DND-41 (cell line): ENCODE results near the gene DCHS1.

Source experiments
- EZH2 ChIP-seq: IDR thresholded peaks from 3 replicates; pipeline ENCODE4 v1.6.1; 2012; ENCODE audit warnings: borderline replicate concordance, low read depth, mild to moderate bottlenecking, moderate library complexity, low read length, inconsistent platforms; ENCODE audit not compliant: severe bottlenecking
- TF ChIP-seq, protein P1 (sequence below): IDR thresholded peaks from 2 replicates; pipeline ENCODE4 v1.5.1; 2012; ENCODE audit warnings: borderline replicate concordance, low read length, moderate library complexity, mild to moderate bottlenecking; ENCODE audit not compliant: poor library complexity, severe bottlenecking; ENCODE audit errors: extremely low read depth

DNA sequence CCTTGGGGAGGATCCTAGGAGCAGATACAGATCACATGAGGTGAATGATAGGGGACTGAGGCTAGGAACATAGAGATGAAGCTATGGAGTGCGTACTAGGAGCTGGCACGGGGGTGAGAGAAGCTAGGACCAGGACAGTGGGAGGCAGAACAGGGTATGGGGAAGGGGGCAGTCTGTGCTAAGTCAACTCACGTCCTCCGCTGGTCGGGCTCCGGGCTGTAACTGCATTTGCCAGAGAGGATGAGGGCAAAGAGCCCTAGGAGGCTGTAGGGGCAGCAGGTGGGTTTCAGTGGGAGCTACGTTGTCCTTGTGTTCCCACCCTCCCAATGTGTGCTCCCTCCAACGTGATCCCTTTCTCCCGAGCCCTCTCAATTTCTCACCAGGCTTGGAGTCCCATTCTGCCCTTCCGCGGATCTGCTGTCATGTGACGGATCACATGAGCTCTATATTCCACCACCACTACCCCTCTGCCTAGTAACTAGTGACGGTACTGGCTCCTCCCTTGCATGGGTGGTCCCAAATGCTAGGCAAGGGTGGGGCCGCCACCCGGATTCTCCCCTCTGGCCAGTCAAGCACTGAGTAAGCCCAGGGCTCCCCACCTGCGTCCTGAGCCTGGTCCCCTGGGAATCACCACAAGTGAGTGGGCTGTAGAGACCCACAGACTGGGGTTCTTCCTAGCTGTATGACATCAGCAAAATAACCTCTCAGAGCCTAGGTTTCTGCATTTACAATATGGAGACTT lies 36.4 kb downstream of the DCHS1 start, which contains the start of gene TPP1:
- TF ChIP-seq, protein P1, sequence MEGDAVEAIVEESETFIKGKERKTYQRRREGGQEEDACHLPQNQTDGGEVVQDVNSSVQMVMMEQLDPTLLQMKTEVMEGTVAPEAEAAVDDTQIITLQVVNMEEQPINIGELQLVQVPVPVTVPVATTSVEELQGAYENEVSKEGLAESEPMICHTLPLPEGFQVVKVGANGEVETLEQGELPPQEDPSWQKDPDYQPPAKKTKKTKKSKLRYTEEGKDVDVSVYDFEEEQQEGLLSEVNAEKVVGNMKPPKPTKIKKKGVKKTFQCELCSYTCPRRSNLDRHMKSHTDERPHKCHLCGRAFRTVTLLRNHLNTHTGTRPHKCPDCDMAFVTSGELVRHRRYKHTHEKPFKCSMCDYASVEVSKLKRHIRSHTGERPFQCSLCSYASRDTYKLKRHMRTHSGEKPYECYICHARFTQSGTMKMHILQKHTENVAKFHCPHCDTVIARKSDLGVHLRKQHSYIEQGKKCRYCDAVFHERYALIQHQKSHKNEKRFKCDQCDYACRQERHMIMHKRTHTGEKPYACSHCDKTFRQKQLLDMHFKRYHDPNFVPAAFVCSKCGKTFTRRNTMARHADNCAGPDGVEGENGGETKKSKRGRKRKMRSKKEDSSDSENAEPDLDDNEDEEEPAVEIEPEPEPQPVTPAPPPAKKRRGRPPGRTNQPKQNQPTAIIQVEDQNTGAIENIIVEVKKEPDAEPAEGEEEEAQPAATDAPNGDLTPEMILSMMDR: no peak
- no peak for TF ChIP-seq EZH2
